ENCODE measurements around the gene RIMS1.

Gene RIMS1

GRCh38 chr6:71887744-71888230 lies 1.4 kb downstream of the RIMS1 start:
- no peak for DNase-seq (ENCODE audit: low spot score)
- CTCF ChIA-PET: no interaction called here
- POLR2A ChIA-PET (ENCODE audit: low non-redundant PET): no interaction called here
- H3K27ac ChIP-seq: no peak overlapping the region
- TF ChIP-seq CTCF (conservative IDR thresholded peaks at IDR 0.05; ENCODE audit: low read depth): no peak

- TF ChIP-seq CTCF (conservative IDR thresholded peaks at IDR 0.05; ENCODE audit: low read depth): no peak
- POLR2A ChIA-PET (ENCODE audit: low non-redundant PET): no interaction called here
Observed at GRCh38 chr6:71888756-71889340, 2.5 kb downstream of the RIMS1 start.

GRCh38 chr6:71889366-71889765 lies 3.0 kb downstream of the RIMS1 start:
- TF ChIP-seq CTCF (conservative IDR thresholded peaks at IDR 0.05; ENCODE audit: low read depth): no peak
- ChIA-PET CTCF (no interaction called here), POLR2A (ENCODE audit: low non-redundant PET) (no interaction called here)
- H3K27ac ChIP-seq: no peak overlapping the region
- DNase-seq (ENCODE audit: low spot score): no peak

More at GRCh38 chr6:71888756-71889340, 2.5 kb downstream of the RIMS1 start:
- H3K27ac ChIP-seq: no peak overlapping the region
- no peak for DNase-seq (ENCODE audit: low spot score)
- CTCF ChIA-PET: no interaction called here

GRCh38 chr6:71892641-71893040 lies 6.3 kb downstream of the RIMS1 start:
- no peak overlapping the region for H3K27ac ChIP-seq
- ChIA-PET CTCF (interaction anchor here (0.6 kb wide), 1 partner anchor 269 kb away, joined by 3 read pairs; no protein-coding TSS in a partner anchor), POLR2A (ENCODE audit: low non-redundant PET) (no interaction called here)
- TF ChIP-seq CTCF (conservative IDR thresholded peaks at IDR 0.05; ENCODE audit: low read depth): no peak
- no peak for DNase-seq (ENCODE audit: low spot score)

- DNase-seq (ENCODE audit: low spot score): no peak
- TF ChIP-seq CTCF (conservative IDR thresholded peaks at IDR 0.05; ENCODE audit: low read depth): no peak
- H3K27ac ChIP-seq: no peak overlapping the region
- ChIA-PET POLR2A (ENCODE audit: low non-redundant PET) (no interaction called here), CTCF (interaction anchor here (1.0 kb wide), 1 partner anchor 22 kb away, joined by 4 read pairs; no protein-coding TSS in a partner anchor)
Observed at GRCh38 chr6:71900642-71901041, 14.3 kb downstream of the RIMS1 start.

GRCh38 chr6:71902261-71902660 lies 15.9 kb downstream of the RIMS1 start:
- no peak for DNase-seq (ENCODE audit: low spot score)
- ChIA-PET CTCF (no interaction called here), POLR2A (ENCODE audit: low non-redundant PET) (no interaction called here)
- H3K27ac ChIP-seq: no peak overlapping the region
- no peak for TF ChIP-seq CTCF (conservative IDR thresholded peaks at IDR 0.05; ENCODE audit: low read depth)

All from RWPE1 (cell line).